T-cell (primary cell): Measurements from ENCODE around the gene AWAT1. TPM values are rescaled to one million over a fixed set of nuclear protein-coding genes. Genes with fewer than 3 reads are reported as not detected.
A peak's percentile ranks its signal among the peaks of the same experiment; 100 is the strongest.
"Not testable (repeated sequence)": the region's sequence is repeated elsewhere in the genome, so short reads cannot be mapped to it uniquely, and the experiment has no call there.

Source experiments
- ATAC-seq, 4 experiments: fragments of 200-7000 bp in 3 of 4; fragments of 150-1000 bp in 1 of 4; cut with Tn5 transposase; replicated peaks in 1 of 4; 1 replicate in 3 of 4; 2 replicates in 1 of 4; pipeline ENCODE4 v1.10.0; 2021; ENCODE audit warnings: moderate library complexity in 3 of 4, mild to moderate bottlenecking in 2 of 4, moderate number of reproducible peaks in 1 of 4
- CTCF ChIA-PET, 2 donors: fragments of 300-600 bp; sonication (Branson Sonifier 250); formaldehyde crosslinking; loops; one replicate each; lab custom pipeline; 2022; ENCODE audit warnings: antibody characterized with exemption in 2 of 2; lab: Charles Lee
- POLR2A ChIA-PET, 2 donors: fragments of 300-600 bp; sonication (Branson Sonifier 250); formaldehyde crosslinking; loops; one replicate each; lab custom pipeline; 2022; ENCODE audit warnings: antibody characterized with exemption in 2 of 2; lab: Charles Lee
- DNase-seq, 35 experiments: peaks; one replicate each; pipeline versions ENCODE4 v3.0.0 to v3.0.0-alpha.2; 2013 to 2023
- H3K27ac ChIP-seq: one replicate; pipeline ENCODE4 v1.5.1; 2013; ENCODE audit warnings: low read length
- H3K27me3 ChIP-seq, 2 experiments: replicated peaks in 1 of 2; 1 replicate in 1 of 2; 2 replicates in 1 of 2; pipeline versions ENCODE4 v1.6.1 to v1.7.0; 2013; ENCODE audit warnings: low read length in 1 of 2, mixed read lengths in 1 of 2; ENCODE audit not compliant: control insufficient read depth in 2 of 2, insufficient read depth in 2 of 2; ENCODE audit errors: extremely low read depth in 1 of 2
- H3K36me3 ChIP-seq, 2 donors: 1 replicate in 1 of 2; 2 replicates in 1 of 2; pipeline versions ENCODE4 v1.6.1 to v1.7.0; 2013; ENCODE audit warnings: low read length in 1 of 2; ENCODE audit not compliant: control insufficient read depth in 2 of 2, insufficient read depth in 1 of 2; ENCODE audit errors: extremely low read depth in 1 of 2
- H3K4me1 ChIP-seq, 2 experiments: 1 replicate in 1 of 2; 2 replicates in 1 of 2; pipeline versions ENCODE4 v1.6.1 to v1.7.0; 2013; ENCODE audit warnings: low read length in 2 of 2, mixed read lengths in 1 of 2; ENCODE audit not compliant: insufficient read depth in 2 of 2, control insufficient read depth in 1 of 2; ENCODE audit errors: extremely low read depth in 1 of 2
- H3K4me3 ChIP-seq, 2 donors: 1 replicate in 1 of 2; 2 replicates in 1 of 2; pipeline versions ENCODE4 v1.5.1 to v1.7.0; 2013; ENCODE audit warnings: mild to moderate bottlenecking in 2 of 2, low read length in 1 of 2, moderate library complexity in 1 of 2; ENCODE audit not compliant: control insufficient read depth in 1 of 2; ENCODE audit errors: extremely low read depth in 1 of 2
- H3K9me3 ChIP-seq: 2 replicates; pipeline ENCODE4 v1.7.0; 2013
- H3K27ac Mint-ChIP-seq, 2 donors: one replicate each; pipeline ENCODE4 v1.8.0; 2020 to 2021; ENCODE audit warnings: mild to moderate bottlenecking in 2 of 2, mixed read lengths in 2 of 2
- H3K27me3 Mint-ChIP-seq, 2 donors: one replicate each; pipeline ENCODE4 v1.8.0; 2021 to 2022; ENCODE audit warnings: mixed read lengths in 2 of 2
- H3K36me3 Mint-ChIP-seq: one replicate; pipeline ENCODE4 v1.8.0; 2021; ENCODE audit warnings: mixed read lengths
- H3K4me1 Mint-ChIP-seq, 3 donors: one replicate each; pipeline ENCODE4 v1.8.0; 2020 to 2022; ENCODE audit warnings: mixed read lengths in 3 of 3, mild to moderate bottlenecking in 1 of 3
- H3K4me3 Mint-ChIP-seq, 3 donors: one replicate each; pipeline ENCODE4 v1.8.0; 2020 to 2022; ENCODE audit warnings: mild to moderate bottlenecking in 3 of 3, mixed read lengths in 3 of 3, moderate library complexity in 3 of 3
- H3K9me3 Mint-ChIP-seq, 3 donors: one replicate each; pipeline ENCODE4 v1.8.0; 2020 to 2022; ENCODE audit warnings: mixed read lengths in 3 of 3
- WGBS: methylation state at CpG from one replicate; pipeline ENCODE4 v1.1.5; 2013; ENCODE audit warnings: missing lambda C conversion rate; ENCODE audit not compliant: insufficient coverage; 5-methylcytosine and 5-hydroxymethylcytosine counted together
- total RNA-seq, 35 experiments: library from RNA in 6 of 35; stranded (reverse) in 6 of 35; fragments of 120-200 nt in 1 of 35; gene quantifications; one replicate each; pipeline versions ENCODE4 v1.2.1 to v1.2.4 and lab custom pipeline; 2013 to 2026

The AWAT1 gene
- total RNA-seq, 5 donors from 2014 or later (not counting 1 experiment from before 2014, with no cell fraction given), result not detected

DNA sequence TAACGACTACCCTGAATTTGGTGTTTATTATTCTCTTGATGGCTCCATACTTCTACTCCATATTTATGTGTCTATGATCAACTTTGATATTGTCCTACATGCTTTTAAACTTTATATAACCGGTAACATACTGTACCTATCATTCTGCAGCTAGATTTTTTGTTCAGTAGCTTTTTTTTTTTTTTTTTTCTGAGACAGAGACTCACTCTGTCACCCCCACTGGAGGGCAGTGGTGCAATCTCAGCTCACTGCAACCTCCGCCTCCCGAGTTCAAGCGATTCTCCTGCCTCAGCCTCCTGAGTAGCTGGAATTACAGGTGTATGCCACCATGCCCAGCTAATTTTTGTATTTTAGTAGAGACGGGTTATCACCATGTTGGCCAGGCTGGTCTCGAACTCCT lies 39.6 kb downstream of the AWAT1 start:
- not testable (repeated sequence) for ATAC-seq, H3K36me3 Mint-ChIP-seq, H3K9me3 ChIP-seq, H3K27ac Mint-ChIP-seq, H3K36me3 ChIP-seq, H3K27me3 ChIP-seq, H3K4me1 ChIP-seq, H3K4me1 Mint-ChIP-seq, H3K27ac ChIP-seq, H3K4me3 ChIP-seq, H3K4me3 Mint-ChIP-seq, H3K9me3 Mint-ChIP-seq, DNase-seq
- CTCF ChIA-PET, result interaction anchor here (0.6 to 0.9 kb wide), 3 partner anchors 15 to 1097 kb away, joined by 4 to 7 read pairs (median 6); no protein-coding TSS in a partner anchor
- WGBS, result 100% methylated on average over 1 of the region's 7 CpGs
- peaks cover 0 to 14% of the 10 kb centered on the region in 2 donors for H3K27me3 Mint-ChIP-seq
- POLR2A ChIA-PET, result interaction anchor here in 1 of 2 donors (0.6 kb wide), 1 partner anchor 10 kb away, joined by 4 read pairs; no protein-coding TSS in a partner anchor

- no peak overlapping the region for H3K27ac ChIP-seq
- H3K27me3 ChIP-seq, result no peaks in the 10 kb centered on the region
- no peaks in the 10 kb centered on the region for H3K9me3 ChIP-seq
- ChIA-PET POLR2A (no interaction called here), CTCF (no interaction called here)
- Mint-ChIP-seq H3K4me1 (no peaks in the 10 kb centered on the region), H3K27me3 (peaks cover 0 to 21% of the 10 kb centered on the region in 2 donors), H3K9me3 (no peaks in the 10 kb centered on the region), H3K36me3 (peaks cover 34% of the 10 kb centered on the region), H3K4me3 (no peak overlapping the region), H3K27ac (no peak overlapping the region)
- WGBS, result no CpG with 5 or more reads among the region's 3 CpGs
- no peaks in the 10 kb centered on the region for H3K4me1 ChIP-seq
- no peak for DNase-seq
- H3K4me3 ChIP-seq, result no peak overlapping the region
- H3K36me3 ChIP-seq, result peaks cover 0 to 2% of the 10 kb centered on the region in 2 donors
- ATAC-seq, result no peak
These were observed 44.6 kb downstream of the AWAT1 start for GRCh38 chrX:70279081-70279480.

DNA sequence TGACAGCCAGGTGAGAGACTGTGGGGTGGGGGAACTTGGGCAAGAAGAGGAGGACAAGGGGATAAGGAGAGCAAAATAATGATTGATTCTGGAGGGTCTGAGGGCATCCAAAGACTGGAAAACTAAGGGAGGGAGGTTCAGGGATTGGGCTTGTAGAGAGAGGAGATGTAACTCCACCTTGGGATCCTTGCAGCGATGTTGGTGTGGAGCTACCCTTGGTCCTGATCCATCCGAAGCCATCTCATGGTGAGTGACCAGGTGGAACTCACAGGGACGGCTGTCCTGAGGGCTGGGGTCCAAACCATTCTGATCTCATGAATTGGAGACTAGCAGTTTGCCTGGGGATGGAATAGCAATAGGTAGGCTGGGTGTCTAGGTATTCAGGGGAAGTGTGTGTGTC lies 46.1 kb downstream of the AWAT1 start:
- POLR2A ChIA-PET, result no interaction called here

DNA sequence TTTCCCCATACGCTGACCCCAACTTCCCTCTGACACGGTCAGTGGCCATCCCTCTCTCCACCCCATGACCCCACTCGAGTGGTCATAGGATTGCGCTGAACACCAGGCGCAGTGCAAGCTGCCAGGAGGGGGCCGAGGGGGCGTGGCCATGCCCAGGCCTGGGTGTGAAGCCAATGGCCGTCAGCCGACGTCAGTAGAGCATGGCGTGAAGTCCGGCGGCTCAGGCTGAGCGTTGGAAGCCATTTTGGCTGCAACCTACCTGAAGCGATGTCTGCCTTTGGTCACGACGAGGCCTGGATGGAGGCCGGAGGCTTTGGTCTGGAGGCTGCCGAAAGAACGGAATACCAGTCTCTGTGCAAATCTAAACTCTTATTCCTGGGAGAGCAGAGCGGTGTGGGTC lies 47.5 kb downstream of the AWAT1 start, which contains the start of gene RAB41:
Gene RAB41 (plus strand): TSS at position 222 of the 400 bp plus-strand sequence. CDS start 46 bp downstream, at position 268.
- 95% methylated on average over 8 of the region's 21 CpGs for WGBS
- ChIA-PET CTCF (no interaction called here), POLR2A (no interaction called here)
- Mint-ChIP-seq H3K36me3 (peaks cover 52% of the 10 kb centered on the region), H3K4me1 (no peaks in the 10 kb centered on the region), H3K4me3 (no peak within 1 kb of the TSS), H3K9me3 (no peaks in the 10 kb centered on the region), H3K27me3 (peaks cover 0 to 18% of the 10 kb centered on the region in 2 donors), H3K27ac (no peak within 1 kb of the TSS)
- no peaks in the 10 kb centered on the region for H3K27me3 ChIP-seq
- no peak for DNase-seq
- no peak within 1 kb of the TSS for H3K27ac ChIP-seq
- H3K4me3 ChIP-seq, result no peak within 1 kb of the TSS
- H3K36me3 ChIP-seq, result peaks cover 0 to 2% of the 10 kb centered on the region in 2 donors
- H3K9me3 ChIP-seq, result no peaks in the 10 kb centered on the region
- no peak for ATAC-seq
- no peaks in the 10 kb centered on the region for H3K4me1 ChIP-seq

More for the DNA sequence above, 46.1 kb downstream of the AWAT1 start:
- Mint-ChIP-seq H3K4me1 (no peaks in the 10 kb centered on the region), H3K4me3 (no peak overlapping the region), H3K27me3 (peaks cover 0 to 21% of the 10 kb centered on the region in 2 donors), H3K9me3 (no peaks in the 10 kb centered on the region), H3K27ac (no peak overlapping the region), H3K36me3 (peaks cover 41% of the 10 kb centered on the region)
- CTCF ChIA-PET, result no interaction called here
- Histone ChIP-seq H3K27me3 (no peaks in the 10 kb centered on the region), H3K4me3 (no peak overlapping the region), H3K9me3 (no peaks in the 10 kb centered on the region), H3K36me3 (peaks cover 0 to 2% of the 10 kb centered on the region in 2 donors), H3K27ac (no peak overlapping the region), H3K4me1 (no peaks in the 10 kb centered on the region)
- ATAC-seq (no peak), DNase-seq (no peak)
- 93% methylated on average over 2 of the region's 3 CpGs for WGBS

GRCh38 chrX:70289168-70289792 lies 54.8 kb downstream of the AWAT1 start:
- no peaks in the 10 kb centered on the region for H3K9me3 ChIP-seq
- CTCF ChIA-PET, result interaction anchor here (0.5 to 0.9 kb wide), 3 partner anchors 15 to 156 kb away, joined by 4 to 7 read pairs (median 5); partner anchors contain the start of gene IGBP1 (in 1 of the 2)
- H3K4me1 ChIP-seq, result peaks cover 5 to 13% of the 10 kb centered on the region in 2 experiments
- peaks cover 0 to 9% of the 10 kb centered on the region in 2 donors for H3K36me3 ChIP-seq
- no peak for ATAC-seq
- Mint-ChIP-seq H3K4me1 (peaks cover 0 to 16% (median 12%) of the 10 kb centered on the region in 3 donors), H3K27me3 (peaks cover 0 to 9% of the 10 kb centered on the region in 2 donors), H3K27ac (peak overlapping the region; percentile 81 to 86), H3K4me3 (peak overlapping the region; percentile 83 to 85 (median 83)), H3K36me3 (peaks cover 18% of the 10 kb centered on the region), H3K9me3 (no peaks in the 10 kb centered on the region)
- DNase-seq, result no peak
- WGBS, result no CpG with 5 or more reads among the region's 11 CpGs
- peak overlapping the region; percentile 51 for H3K27ac ChIP-seq
- POLR2A ChIA-PET, result interaction anchor here in 1 of 2 donors (1.0 kb wide), 1 partner anchor 156 kb away, joined by 3 read pairs; the partner anchor contains the start of gene IGBP1
- H3K27me3 ChIP-seq, result no peaks in the 10 kb centered on the region
- peak overlapping the region; percentile 69 to 88 for H3K4me3 ChIP-seq
